Measurements from ENCODE around the gene HTT. TPM values are rescaled to one million over a fixed set of nuclear protein-coding genes. Genes with fewer than 3 reads are reported as not detected.

The HTT gene
- 26.6 and 32.0 TPM in 2 replicates for total RNA-seq

GRCh38 chr4:3074078-3074845 is at the start of gene HTT, which contains the start of gene HTT-AS:
TSS of gene HTT (plus strand) at chr4:3074681. CDS start at chr4:3074826, 145 bp downstream.
TSS of gene HTT-AS (minus strand) at chr4:3074538.

GRCh38 chr4:3248811-3249661 is 174.6 kb downstream of the HTT start, which contains the start of gene MSANTD1:
TSS of gene MSANTD1 (plus strand) at chr4:3249159. CDS start at chr4:3249223, 64 bp downstream.

GRCh38 chr4:3292571-3293400 is 218.3 kb downstream of the HTT start, which contains the start of gene RGS12:
TSS of gene RGS12 (plus strand) at chr4:3293021. CDS start at chr4:3316171, 23,150 bp downstream.

Other genes with a start within 250 kb of the HTT start
- 78.4 and 92.8 TPM in 2 replicates for gene ADD1, start 230.8 kb upstream of the HTT start, total RNA-seq
- 27.5 and 29.4 TPM in 2 replicates for gene NOP14, start 111.3 kb upstream of the HTT start, total RNA-seq
- 2.8 and 4.1 TPM in 2 replicates for gene GRK4, start 111.1 kb upstream of the HTT start, total RNA-seq
- gene HTT-AS, start 143 bp upstream of the HTT start, total RNA-seq = not detected in 2 replicates
- gene MSANTD1, start 174.5 kb downstream of the HTT start, total RNA-seq = 0.21 and 0.48 TPM in 2 replicates
- gene RGS12, start 218.3 kb downstream of the HTT start, total RNA-seq = 30.3 and 51.3 TPM in 2 replicates